HG02852 (cell line): ENCODE data around the gene TSGA10.
A peak's percentile ranks its signal among the peaks of the same experiment; 100 is the strongest.
"Not testable (repeated sequence)": the region's sequence is repeated elsewhere in the genome, so short reads cannot be mapped to it uniquely, and the experiment has no call there.

ENCODE experiments used
- ATAC-seq: cut with Tn5 transposase; IDR thresholded peaks from one replicate; pipeline ENCODE4 v1.9.1; 2021; ENCODE audit warnings: mild to moderate bottlenecking, moderate library complexity; ENCODE audit not compliant: unreplicated experiment

Gene TSGA10

GRCh38 chr2:99154643-99155536, at the start of gene TSGA10, which contains the start of gene LIPT1:
Gene TSGA10, minus strand, starts transcription at chr2:99154942. Its CDS starts 45,503 bp downstream, at chr2:99109439.
Gene LIPT1, plus strand, starts transcription at chr2:99154967. Its CDS starts 6,991 bp downstream, at chr2:99161958.
- ATAC-seq: peak; percentile 96

GRCh38 chr2:99201959-99202678, 47.4 kb upstream of the TSGA10 start:
- ATAC-seq: no peak

GRCh38 chr2:99200076-99200800, 45.5 kb upstream of the TSGA10 start:
- no peak for ATAC-seq

- ATAC-seq: no peak
Measured at GRCh38 chr2:99198103-99198841, 43.5 kb upstream of the TSGA10 start.

GRCh38 chr2:99192364-99192763, 37.6 kb upstream of the TSGA10 start:
- not testable (repeated sequence) for ATAC-seq

- no peak for ATAC-seq
Measured at GRCh38 chr2:99190548-99190947, 35.8 kb upstream of the TSGA10 start.

- no peak for ATAC-seq
Measured at GRCh38 chr2:99188357-99188756, 33.6 kb upstream of the TSGA10 start.

- no peak for ATAC-seq
Measured at GRCh38 chr2:99187011-99187410, 32.3 kb upstream of the TSGA10 start.

GRCh38 chr2:99184811-99185210, 30.1 kb upstream of the TSGA10 start:
- ATAC-seq: no peak

GRCh38 chr2:99183025-99183424, 28.3 kb upstream of the TSGA10 start:
- ATAC-seq: no peak

- ATAC-seq: no peak
Measured at GRCh38 chr2:99181624-99182000, 26.9 kb upstream of the TSGA10 start.

- ATAC-seq: peak; percentile 91
Measured at GRCh38 chr2:99180755-99181623, 26.2 kb upstream of the TSGA10 start, which contains the start of the genes MITD1 and MRPL30. Gene MITD1, minus strand, starts transcription at chr2:99181058. Its CDS starts 77 bp downstream, at chr2:99180981. Gene MRPL30, plus strand, starts transcription at chr2:99181184. Its CDS starts 5,020 bp downstream, at chr2:99186204.

- ATAC-seq: no peak
Measured at GRCh38 chr2:99171377-99172140, 16.8 kb upstream of the TSGA10 start.

GRCh38 chr2:99169534-99169933, 14.8 kb upstream of the TSGA10 start:
- no peak for ATAC-seq

- ATAC-seq: no peak
Measured at GRCh38 chr2:99166218-99166617, 11.5 kb upstream of the TSGA10 start.

- ATAC-seq: no peak
Measured at GRCh38 chr2:99159594-99159993, 4.9 kb upstream of the TSGA10 start.

- ATAC-seq: no peak
Measured at GRCh38 chr2:99158599-99158998, 3.9 kb upstream of the TSGA10 start.

- ATAC-seq: no peak
Measured at GRCh38 chr2:99156891-99157290, 2.1 kb upstream of the TSGA10 start.
